Liver (tissue), 9 donors: ENCODE data around the gene CHN2. TPM values are rescaled to one million over a fixed set of nuclear protein-coding genes. Genes with fewer than 3 reads are reported as not detected.

Experiments used
- DNase-seq: peaks from one replicate; pipeline ENCODE4 v3.0.0-alpha.2; 2017; ENCODE audit warnings: low spot score
- H3K27ac ChIP-seq, 2 donors: one replicate each; pipeline ENCODE4 v1.7.0; 2013; ENCODE audit warnings: inconsistent platforms in 2 of 2, low read length in 2 of 2, control low read depth in 1 of 2, low read depth in 1 of 2, mild to moderate bottlenecking in 1 of 2
- H3K27me3 ChIP-seq, 4 donors: one replicate each; pipeline versions ENCODE4 v1.6.1 to v1.7.0; 2013; ENCODE audit warnings: low read length in 3 of 4, inconsistent platforms in 1 of 4, mild to moderate bottlenecking in 1 of 4, moderate library complexity in 1 of 4; ENCODE audit not compliant: control insufficient read depth in 4 of 4, insufficient read depth in 4 of 4
- H3K36me3 ChIP-seq, 4 donors: one replicate each; pipeline versions ENCODE4 v1.6.1 to v1.7.0; 2013; ENCODE audit warnings: low read length in 3 of 4, mild to moderate bottlenecking in 3 of 4, low read depth in 1 of 4, moderate library complexity in 1 of 4; ENCODE audit not compliant: control insufficient read depth in 4 of 4, insufficient read depth in 3 of 4
- H3K4me1 ChIP-seq, 4 donors: one replicate each; pipeline versions ENCODE4 v1.6.1 to v1.7.0; 2013; ENCODE audit warnings: low read length in 3 of 4, mild to moderate bottlenecking in 3 of 4, moderate library complexity in 1 of 4; ENCODE audit not compliant: control insufficient read depth in 4 of 4, insufficient read depth in 4 of 4
- H3K4me3 ChIP-seq, 3 donors: one replicate each; pipeline versions ENCODE4 v1.6.1 to v1.7.0; 2013; ENCODE audit warnings: low read length in 3 of 3, control low read depth in 1 of 3, low read depth in 1 of 3, mild to moderate bottlenecking in 1 of 3
- H3K9ac ChIP-seq, 2 donors: one replicate each; pipeline ENCODE4 v1.7.0; 2013; ENCODE audit warnings: low read length in 2 of 2, mild to moderate bottlenecking in 2 of 2, moderate library complexity in 2 of 2, control low read depth in 1 of 2, low read depth in 1 of 2
- H3K9me3 ChIP-seq, 4 donors: one replicate each; pipeline versions ENCODE4 v1.6.1 to v1.7.0; 2013; ENCODE audit warnings: low read length in 3 of 4; ENCODE audit not compliant: control insufficient read depth in 4 of 4
- EGR1 ChIP-seq, 2 donors: IDR thresholded peaks; 2 replicates each; pipeline ENCODE4 v1.6.1; 2016 to 2018; ENCODE audit warnings: antibody characterized with exemption in 2 of 2, low read depth in 2 of 2
- FOXA1 ChIP-seq: IDR thresholded peaks from 2 replicates; pipeline ENCODE4 v1.6.1; 2016; ENCODE audit warnings: antibody characterized with exemption
- FOXA2 ChIP-seq: IDR thresholded peaks from 2 replicates; pipeline ENCODE4 v1.6.1; 2016; ENCODE audit warnings: antibody characterized with exemption
- GABPA ChIP-seq, 2 donors: IDR thresholded peaks in 1 of 2; conservative IDR thresholded peaks in 1 of 2; 2 replicates each; pipeline ENCODE4 v1.6.1; 2016; ENCODE audit warnings: antibody characterized with exemption in 2 of 2, mild to moderate bottlenecking in 1 of 2, moderate library complexity in 1 of 2
- HNF4A ChIP-seq, 2 donors: conservative IDR thresholded peaks; 2 replicates each; pipeline ENCODE4 v1.6.1; 2016; ENCODE audit warnings: antibody characterized with exemption in 2 of 2, mild to moderate bottlenecking in 2 of 2
- HNF4G ChIP-seq: IDR thresholded peaks from 2 replicates; pipeline ENCODE4 v1.6.1; 2016; ENCODE audit warnings: antibody characterized with exemption
- NR2F2 ChIP-seq: IDR thresholded peaks from 2 replicates; pipeline ENCODE4 v1.6.1; 2016; ENCODE audit warnings: antibody characterized with exemption
- RAD21 ChIP-seq, 2 donors: IDR thresholded peaks; 2 replicates each; pipeline ENCODE4 v1.6.1; 2016; ENCODE audit warnings: antibody characterized with exemption in 2 of 2, mild to moderate bottlenecking in 2 of 2
- RXRA ChIP-seq, 2 donors: IDR thresholded peaks; 2 replicates each; pipeline ENCODE4 v1.6.1; 2017 to 2018; ENCODE audit warnings: antibody characterized with exemption in 2 of 2, mild to moderate bottlenecking in 1 of 2
- TAF1 ChIP-seq: conservative IDR thresholded peaks from 2 replicates; pipeline ENCODE4 v1.6.1; 2016; ENCODE audit warnings: antibody characterized with exemption, mild to moderate bottlenecking
- YY1 ChIP-seq: IDR thresholded peaks from 2 replicates; pipeline ENCODE4 v1.6.1; 2016; ENCODE audit warnings: antibody characterized with exemption, mild to moderate bottlenecking
- WGBS: extraction: QIAGEN DNeasy Blood & Tissue Kit; methylation state at CpG from one replicate; pipeline ENCODE4 v1.1.7; 2013; 5-methylcytosine and 5-hydroxymethylcytosine counted together
- polyA plus RNA-seq, 2 donors: library from polyadenylated mRNA; stranded (reverse) in 1 of 2; unstranded in 1 of 2; fragments of 200-250 nt in 1 of 2; fragments of >200 nt in 1 of 2; fragmentation: Nextera tagmentation in 1 of 2; extraction: Ambion mirVana in 1 of 2; gene quantifications; one replicate each; pipeline versions ENCODE4 v1.2.1 to v1.2.3, GENCODE V29; 2013 to 2015
- total RNA-seq, 2 donors: library from RNA; depleted of rRNA; stranded (reverse); fragments of >200 nt; gene quantifications; one replicate each; pipeline ENCODE4 v1.2.3, GENCODE V29; 2014
- TF ChIP-seq, protein P1 (sequence below): IDR thresholded peaks from 2 replicates; pipeline ENCODE4 v1.6.1; 2016; ENCODE audit warnings: antibody characterized with exemption
- TF ChIP-seq, protein P2 (sequence below): fragments of 150-350 bp; IDR thresholded peaks from 2 replicates; pipeline ENCODE4 v1.5.1; 2017; ENCODE audit warnings: improper control_type of control experiment, low read depth, low read length; ENCODE audit not compliant: missing input control
- TF ChIP-seq, protein P3 (sequence below): IDR thresholded peaks from 2 replicates; pipeline ENCODE4 v1.6.1; 2016; ENCODE audit warnings: antibody characterized with exemption
- donor health status: healthy.
- donor health status: healthy.
- donor health status: healthy.
- donor health status: healthy.
- donor health status: healthy.

Gene CHN2
- total and polyA plus RNA-seq, 4 donors = 8.3 to 25.4 (median 17.8) TPM

DNA sequence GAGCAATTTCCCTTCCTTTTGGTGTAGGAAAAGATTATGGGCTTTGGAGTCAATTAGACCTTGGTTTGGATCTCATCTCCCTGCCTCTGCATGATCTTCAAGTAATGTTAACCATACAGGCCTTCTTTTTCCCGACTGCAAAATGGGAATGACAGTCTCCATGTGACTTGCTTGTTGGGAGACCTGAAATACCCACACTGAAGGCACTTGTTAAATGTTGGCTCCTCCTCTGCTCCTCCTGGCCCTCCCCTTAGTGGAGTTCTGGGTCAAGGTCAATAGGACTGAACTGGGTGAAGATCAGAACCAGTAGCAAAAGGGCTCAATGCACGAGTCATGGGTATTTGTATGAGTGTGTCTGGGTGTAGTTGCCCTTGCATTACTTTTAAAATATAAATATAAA, 189.7 kb downstream of the CHN2 start:
- TF ChIP-seq RXRA (IDR thresholded peaks at IDR 0.05) = peak; percentile 35 to 50
- peak; percentile 46 to 64 for TF ChIP-seq HNF4A (conservative IDR thresholded peaks at IDR 0.05)
- TF ChIP-seq, protein P1, sequence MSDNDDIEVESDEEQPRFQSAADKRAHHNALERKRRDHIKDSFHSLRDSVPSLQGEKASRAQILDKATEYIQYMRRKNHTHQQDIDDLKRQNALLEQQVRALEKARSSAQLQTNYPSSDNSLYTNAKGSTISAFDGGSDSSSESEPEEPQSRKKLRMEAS = no peak
- H3K27me3 ChIP-seq = no peaks in the 10 kb centered on the region
- H3K9ac ChIP-seq = no peak overlapping the region
- H3K4me1 ChIP-seq = peaks cover 2 to 12% (median 7%) of the 10 kb centered on the region in 4 donors
- no peaks in the 10 kb centered on the region for H3K9me3 ChIP-seq
- 72% methylated on average over 2 of the region's 2 CpGs for WGBS
- DNase-seq = no peak
- H3K36me3 ChIP-seq = peaks cover 0 to 4% (median 0%) of the 10 kb centered on the region in 4 donors
- no peak overlapping the region for H3K27ac ChIP-seq
- H3K4me3 ChIP-seq = no peak overlapping the region

DNA sequence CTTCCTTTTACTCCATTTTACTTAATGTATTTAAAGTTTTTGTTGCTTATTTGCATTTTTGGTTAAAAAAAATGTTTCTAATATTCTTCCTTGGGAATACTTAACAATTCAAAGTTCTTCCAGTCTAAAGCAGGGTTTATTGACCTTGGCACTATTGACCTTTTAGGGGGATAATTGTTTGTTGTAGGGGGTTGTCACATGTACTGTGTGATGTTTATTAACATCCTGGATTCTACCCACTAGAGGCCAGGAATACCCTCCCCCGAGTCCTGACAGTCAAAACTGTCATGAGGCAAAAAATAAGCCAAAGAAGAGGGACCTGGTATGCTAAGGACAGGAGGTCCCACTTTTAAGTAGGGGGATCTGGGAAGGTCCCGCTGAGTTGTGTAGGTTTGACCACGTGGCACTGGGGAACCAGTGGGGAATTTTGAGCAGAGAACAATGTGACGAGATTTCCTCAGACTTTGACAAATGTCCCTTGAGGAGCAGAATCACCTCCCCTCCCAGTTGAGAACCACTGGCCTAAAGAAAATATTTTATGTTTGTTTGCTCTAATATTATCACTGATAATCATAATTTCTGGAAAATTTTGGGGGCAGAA, 190.7 kb downstream of the CHN2 start:
- H3K9me3 ChIP-seq = no peaks in the 10 kb centered on the region
- no peak for TF ChIP-seq RAD21 (IDR thresholded peaks at IDR 0.05)
- peak in 1 of 2 donors; percentile 34 for TF ChIP-seq RXRA (IDR thresholded peaks at IDR 0.05)
- TF ChIP-seq, protein P2, sequence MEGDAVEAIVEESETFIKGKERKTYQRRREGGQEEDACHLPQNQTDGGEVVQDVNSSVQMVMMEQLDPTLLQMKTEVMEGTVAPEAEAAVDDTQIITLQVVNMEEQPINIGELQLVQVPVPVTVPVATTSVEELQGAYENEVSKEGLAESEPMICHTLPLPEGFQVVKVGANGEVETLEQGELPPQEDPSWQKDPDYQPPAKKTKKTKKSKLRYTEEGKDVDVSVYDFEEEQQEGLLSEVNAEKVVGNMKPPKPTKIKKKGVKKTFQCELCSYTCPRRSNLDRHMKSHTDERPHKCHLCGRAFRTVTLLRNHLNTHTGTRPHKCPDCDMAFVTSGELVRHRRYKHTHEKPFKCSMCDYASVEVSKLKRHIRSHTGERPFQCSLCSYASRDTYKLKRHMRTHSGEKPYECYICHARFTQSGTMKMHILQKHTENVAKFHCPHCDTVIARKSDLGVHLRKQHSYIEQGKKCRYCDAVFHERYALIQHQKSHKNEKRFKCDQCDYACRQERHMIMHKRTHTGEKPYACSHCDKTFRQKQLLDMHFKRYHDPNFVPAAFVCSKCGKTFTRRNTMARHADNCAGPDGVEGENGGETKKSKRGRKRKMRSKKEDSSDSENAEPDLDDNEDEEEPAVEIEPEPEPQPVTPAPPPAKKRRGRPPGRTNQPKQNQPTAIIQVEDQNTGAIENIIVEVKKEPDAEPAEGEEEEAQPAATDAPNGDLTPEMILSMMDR = no peak
- no peak for TF ChIP-seq EGR1 (IDR thresholded peaks at IDR 0.05; ENCODE audit: low read depth in 2 of 2)
- peak in 1 of 2 donors; percentile 7 for TF ChIP-seq HNF4A (conservative IDR thresholded peaks at IDR 0.05)
- TF ChIP-seq YY1 = no peak
- peak; percentile 35 for TF ChIP-seq NR2F2

DNA sequence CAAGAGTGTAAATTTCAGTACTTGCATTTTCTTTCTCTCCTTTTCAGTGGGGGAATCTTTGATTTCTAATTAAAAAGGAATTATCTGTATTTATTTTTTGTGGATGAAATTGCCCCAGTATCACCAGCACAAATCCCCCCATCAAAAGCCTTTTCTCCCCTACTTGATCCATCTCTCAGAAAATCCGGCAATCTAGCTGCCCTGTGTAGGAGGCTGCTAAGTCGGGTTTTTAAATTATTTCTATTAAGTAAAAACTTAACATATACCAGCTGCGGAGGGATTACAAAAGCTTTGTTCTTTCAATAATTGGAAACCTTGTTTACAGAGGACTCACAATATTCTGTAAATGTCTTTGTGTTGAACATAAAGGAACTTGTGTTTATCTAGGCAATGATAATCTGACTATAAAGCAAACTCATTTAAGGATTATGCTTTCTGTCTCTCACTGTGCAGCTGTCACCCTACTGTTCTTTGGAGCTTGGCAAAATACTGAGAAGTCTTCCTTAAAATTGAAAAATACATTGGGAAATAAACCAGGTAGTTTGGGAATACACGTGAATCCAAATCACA, 191.7 kb downstream of the CHN2 start:
- H3K9ac ChIP-seq = no peak overlapping the region
- no peak for TF ChIP-seq FOXA2
- TF ChIP-seq TAF1 = no peak
- TF ChIP-seq HNF4A (conservative IDR thresholded peaks at IDR 0.05) = no peak
- TF ChIP-seq, protein P3, sequence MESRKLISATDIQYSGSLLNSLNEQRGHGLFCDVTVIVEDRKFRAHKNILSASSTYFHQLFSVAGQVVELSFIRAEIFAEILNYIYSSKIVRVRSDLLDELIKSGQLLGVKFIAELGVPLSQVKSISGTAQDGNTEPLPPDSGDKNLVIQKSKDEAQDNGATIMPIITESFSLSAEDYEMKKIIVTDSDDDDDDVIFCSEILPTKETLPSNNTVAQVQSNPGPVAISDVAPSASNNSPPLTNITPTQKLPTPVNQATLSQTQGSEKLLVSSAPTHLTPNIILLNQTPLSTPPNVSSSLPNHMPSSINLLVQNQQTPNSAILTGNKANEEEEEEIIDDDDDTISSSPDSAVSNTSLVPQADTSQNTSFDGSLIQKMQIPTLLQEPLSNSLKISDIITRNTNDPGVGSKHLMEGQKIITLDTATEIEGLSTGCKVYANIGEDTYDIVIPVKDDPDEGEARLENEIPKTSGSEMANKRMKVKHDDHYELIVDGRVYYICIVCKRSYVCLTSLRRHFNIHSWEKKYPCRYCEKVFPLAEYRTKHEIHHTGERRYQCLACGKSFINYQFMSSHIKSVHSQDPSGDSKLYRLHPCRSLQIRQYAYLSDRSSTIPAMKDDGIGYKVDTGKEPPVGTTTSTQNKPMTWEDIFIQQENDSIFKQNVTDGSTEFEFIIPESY = no peak
- TF ChIP-seq YY1 = no peak
- no peak for TF ChIP-seq GABPA (IDR thresholded peaks at IDR 0.05 in 1 of 2, conservative IDR thresholded peaks at IDR 0.05 in 1 of 2)
- no peak for TF ChIP-seq HNF4G
- no peak for TF ChIP-seq FOXA1
- H3K27ac ChIP-seq = no peak overlapping the region
- no peaks in the 10 kb centered on the region for H3K27me3 ChIP-seq
- 91% methylated on average over 4 of the region's 4 CpGs for WGBS
- H3K36me3 ChIP-seq = peaks cover 0 to 4% (median 0%) of the 10 kb centered on the region in 4 donors
- H3K4me3 ChIP-seq = no peak overlapping the region
- no peak for DNase-seq
- H3K4me1 ChIP-seq = peaks cover 4 to 10% (median 6%) of the 10 kb centered on the region in 4 donors
- no peaks in the 10 kb centered on the region for H3K9me3 ChIP-seq

More for the DNA sequence above, 190.7 kb downstream of the CHN2 start:
- Histone ChIP-seq H3K27ac (no peak overlapping the region), H3K36me3 (peaks cover 0 to 4% (median 0%) of the 10 kb centered on the region in 4 donors), H3K4me3 (no peak overlapping the region), H3K9ac (peak overlapping the region in 1 of 2 donors; percentile 19), H3K4me1 (peaks cover 2 to 12% (median 7%) of the 10 kb centered on the region in 4 donors), H3K27me3 (no peaks in the 10 kb centered on the region)
- 66% methylated on average over 4 of the region's 4 CpGs for WGBS
- DNase-seq = no peak
